ENCODE data around the gene ROBO1.

Gene ROBO1

GRCh38 chr3:79297245-79297960 is 470.4 kb downstream of the ROBO1 start:
- DNase-seq = no peak

- no peak for DNase-seq
Observed at GRCh38 chr3:79286882-79287281, 480.9 kb downstream of the ROBO1 start.

- no peak for DNase-seq
Observed at GRCh38 chr3:79285871-79286270, 481.9 kb downstream of the ROBO1 start.

DNA sequence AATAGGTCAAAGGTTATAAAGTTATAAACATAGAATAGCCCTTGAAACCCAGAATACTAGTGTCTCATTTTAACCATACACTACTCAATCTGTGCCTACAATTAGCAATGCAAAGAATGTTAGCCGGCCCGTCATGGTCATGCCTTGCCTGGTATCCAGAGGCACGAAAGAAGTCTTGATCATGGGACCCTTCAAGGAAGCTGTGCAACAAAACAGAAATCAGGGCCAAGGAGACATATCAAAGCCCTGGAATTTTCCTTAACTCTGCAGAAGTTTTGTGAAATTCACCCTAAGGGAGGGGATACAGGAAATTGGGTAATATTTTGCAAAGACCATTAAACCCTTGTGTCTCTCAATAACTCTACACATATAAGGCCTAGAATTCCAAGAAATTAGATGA is 482.4 kb downstream of the ROBO1 start:
- DNase-seq = no peak

DNA sequence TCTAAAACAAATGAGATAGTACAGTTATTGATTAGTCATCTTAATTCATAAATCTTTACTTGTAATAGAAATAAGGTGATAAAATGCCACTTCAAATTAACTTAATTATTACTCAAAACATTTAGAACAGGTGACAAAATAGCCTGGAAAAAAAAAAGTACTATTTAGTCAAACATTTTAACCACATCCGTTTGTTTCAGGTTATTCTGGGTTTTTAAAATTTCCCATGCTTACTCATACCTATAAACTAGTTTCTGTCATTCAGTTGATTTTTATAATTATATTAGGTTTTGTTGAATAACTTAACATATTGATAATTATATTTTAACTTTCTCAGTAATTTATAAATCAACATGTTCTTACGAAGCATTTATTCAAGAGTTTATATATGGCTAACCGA is 483.0 kb downstream of the ROBO1 start:
- DNase-seq = no peak

- DNase-seq = no peak
Observed at GRCh38 chr3:79278681-79279080, 489.1 kb downstream of the ROBO1 start.

- no peak for DNase-seq
Observed at GRCh38 chr3:79268422-79268821, 499.4 kb downstream of the ROBO1 start.

GRCh38 chr3:79264892-79265291 is 502.9 kb downstream of the ROBO1 start:
- DNase-seq = no peak

DNA sequence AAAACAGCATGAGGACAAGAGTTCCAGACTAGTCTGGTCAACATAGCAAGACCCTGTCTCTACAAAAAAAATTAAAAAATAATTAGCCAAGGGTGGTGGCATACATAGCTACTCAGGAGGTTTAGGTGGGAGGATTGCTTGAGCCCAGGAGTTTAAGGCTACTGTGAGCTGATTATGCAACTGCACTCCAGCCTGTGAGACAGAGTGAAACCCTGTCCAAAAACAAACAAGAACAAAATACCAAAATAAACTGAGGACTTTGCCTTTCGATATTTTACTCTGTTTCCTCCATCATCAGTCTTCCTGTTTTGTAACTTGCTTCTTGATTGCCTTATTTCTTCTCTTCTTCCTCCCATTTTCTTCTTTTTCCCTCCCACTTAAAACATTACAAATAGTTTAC is 504.4 kb downstream of the ROBO1 start:
- DNase-seq = no peak

- DNase-seq = no peak
Observed at GRCh38 chr3:79258479-79258878, 509.3 kb downstream of the ROBO1 start.

DNA sequence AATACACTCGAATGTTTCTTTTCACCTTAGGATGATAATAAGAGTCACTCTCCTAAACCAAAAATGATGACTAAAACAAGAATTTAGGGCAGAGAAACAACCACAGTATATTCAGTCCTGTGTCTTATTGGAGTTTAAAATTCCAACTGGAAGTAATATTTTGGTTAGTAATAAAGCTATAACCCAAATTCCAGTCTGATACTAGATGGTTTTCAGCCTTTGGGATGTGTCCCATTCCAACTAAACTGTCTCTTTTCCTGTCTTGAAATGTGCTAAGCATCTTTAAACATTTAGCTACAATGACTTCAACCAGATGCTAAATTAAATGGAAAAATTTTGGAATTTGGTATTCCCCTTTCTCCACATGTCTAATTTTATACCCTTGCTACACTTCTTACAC is 510.0 kb downstream of the ROBO1 start:
- no peak for DNase-seq

- no peak for DNase-seq
Observed at GRCh38 chr3:79255702-79256101, 512.1 kb downstream of the ROBO1 start.

GRCh38 chr3:79255292-79255691 is 512.5 kb downstream of the ROBO1 start:
- DNase-seq = no peak

DNA sequence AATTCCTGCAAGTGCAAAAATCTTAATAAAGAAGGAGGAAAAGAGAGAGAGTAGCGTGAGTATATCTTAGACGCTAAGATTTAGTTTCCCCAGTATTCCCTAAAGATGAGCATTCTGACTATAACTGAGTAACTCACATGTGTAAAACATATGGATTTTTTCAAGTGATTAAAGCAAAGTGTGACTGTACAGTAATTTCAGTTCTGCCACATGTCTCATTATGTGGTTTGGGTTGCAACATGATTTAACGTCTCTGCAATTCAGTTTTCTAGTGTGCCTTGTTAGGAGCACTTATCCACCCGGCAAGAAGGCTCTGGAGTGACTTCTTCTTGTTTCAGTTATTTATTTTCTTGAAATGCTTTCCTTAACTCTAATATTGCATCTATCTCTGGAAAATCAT is 514.1 kb downstream of the ROBO1 start:
- no peak for DNase-seq

DNA sequence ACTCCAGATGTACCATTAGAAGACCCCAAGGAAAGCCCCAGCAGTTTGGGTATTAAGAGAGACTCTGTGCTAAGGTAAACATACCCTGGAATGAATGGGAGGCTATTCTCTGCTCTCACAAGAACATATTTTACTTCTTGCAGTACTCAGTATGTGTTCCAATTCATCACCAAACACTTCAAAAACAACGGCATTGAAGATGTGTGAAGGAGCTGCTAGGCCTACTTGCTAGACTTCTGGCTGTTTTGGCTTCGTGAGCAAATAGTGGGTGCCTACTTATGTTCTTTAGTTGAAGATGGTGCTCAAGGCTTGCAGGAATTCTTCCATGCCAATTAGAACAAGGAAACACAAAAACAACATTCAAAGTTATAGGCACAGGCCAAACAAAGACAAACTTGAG is 514.5 kb downstream of the ROBO1 start:
- no peak for DNase-seq

GRCh38 chr3:79250746-79251145 is 517.1 kb downstream of the ROBO1 start:
- no peak for DNase-seq

GRCh38 chr3:79249701-79250100 is 518.1 kb downstream of the ROBO1 start:
- DNase-seq = no peak

DNA sequence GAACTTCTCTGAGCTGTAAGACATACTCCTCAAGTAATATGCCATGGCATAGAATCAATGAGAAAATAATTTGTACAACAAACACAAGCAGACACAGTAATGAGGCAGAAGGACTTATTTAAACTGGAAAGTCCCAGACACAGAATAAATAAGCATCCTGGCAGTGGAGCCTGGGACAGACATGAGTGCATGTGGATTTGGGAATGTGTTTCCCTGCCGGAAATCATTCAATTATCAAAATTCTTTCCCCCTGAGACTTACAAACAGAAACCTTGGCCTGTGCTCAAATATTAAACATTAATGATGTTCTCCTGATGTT is 520.1 kb downstream of the ROBO1 start:
- no peak for DNase-seq

DNA sequence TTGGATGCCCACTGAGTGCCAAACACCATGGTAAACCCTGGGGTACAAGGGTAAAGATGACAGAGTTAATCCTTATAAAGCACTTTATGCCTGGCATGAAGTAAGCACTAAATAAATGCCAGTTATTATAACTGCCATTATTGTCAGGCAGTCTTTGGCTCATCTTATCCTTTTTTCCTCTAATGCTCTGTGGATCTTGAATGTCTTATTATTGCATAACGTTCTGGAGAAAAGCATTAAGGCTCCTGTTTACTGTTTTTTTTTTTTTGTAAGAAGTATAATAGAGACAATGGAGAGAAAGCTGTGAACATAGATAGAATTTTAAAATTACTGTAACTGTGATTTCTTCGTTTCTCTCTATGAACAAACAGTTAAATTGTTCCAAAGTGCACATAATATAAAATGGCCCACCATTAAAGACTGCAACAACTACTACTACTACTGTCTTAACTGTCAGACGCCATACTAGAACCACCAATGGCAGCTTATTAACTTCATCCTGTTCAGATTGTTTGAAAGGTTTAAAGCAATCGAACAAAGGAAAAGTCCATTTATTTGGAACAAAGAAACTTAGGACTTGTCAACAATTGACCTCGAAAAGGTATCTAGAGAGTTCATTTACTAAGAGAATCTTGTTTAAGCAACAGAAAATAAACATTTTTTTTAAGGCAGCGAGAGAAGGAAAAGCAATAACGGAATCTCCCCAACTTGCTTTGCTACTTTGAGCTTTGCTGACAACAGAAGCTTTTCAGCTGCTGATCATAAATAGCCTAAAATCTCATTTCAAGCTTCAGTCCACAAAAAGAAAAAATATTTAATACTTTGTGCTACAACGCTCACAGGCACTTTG is 520.7 kb downstream of the ROBO1 start:
- DNase-seq = no peak

GRCh38 chr3:79245284-79246138 is 522.3 kb downstream of the ROBO1 start:
- DNase-seq = no peak

DNA sequence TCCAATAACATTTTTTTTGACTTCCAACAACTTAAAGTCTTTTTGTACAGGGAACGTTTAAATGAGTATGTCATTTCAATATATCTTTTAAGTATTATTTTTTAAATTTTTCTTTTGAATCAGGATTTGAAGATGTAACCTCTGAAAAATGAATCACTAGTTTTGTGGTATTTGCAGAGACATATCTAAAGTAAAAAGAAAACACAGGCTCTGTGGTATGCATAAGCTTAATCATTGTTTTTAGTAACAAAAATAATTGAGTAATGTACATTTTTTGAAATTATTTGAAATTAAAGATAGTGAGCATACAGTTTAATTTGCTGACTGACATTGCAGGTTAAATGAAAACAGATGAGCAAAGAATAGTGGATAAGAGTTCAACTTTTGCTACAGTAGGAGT is 531.3 kb downstream of the ROBO1 start:
- no peak for DNase-seq

DNA sequence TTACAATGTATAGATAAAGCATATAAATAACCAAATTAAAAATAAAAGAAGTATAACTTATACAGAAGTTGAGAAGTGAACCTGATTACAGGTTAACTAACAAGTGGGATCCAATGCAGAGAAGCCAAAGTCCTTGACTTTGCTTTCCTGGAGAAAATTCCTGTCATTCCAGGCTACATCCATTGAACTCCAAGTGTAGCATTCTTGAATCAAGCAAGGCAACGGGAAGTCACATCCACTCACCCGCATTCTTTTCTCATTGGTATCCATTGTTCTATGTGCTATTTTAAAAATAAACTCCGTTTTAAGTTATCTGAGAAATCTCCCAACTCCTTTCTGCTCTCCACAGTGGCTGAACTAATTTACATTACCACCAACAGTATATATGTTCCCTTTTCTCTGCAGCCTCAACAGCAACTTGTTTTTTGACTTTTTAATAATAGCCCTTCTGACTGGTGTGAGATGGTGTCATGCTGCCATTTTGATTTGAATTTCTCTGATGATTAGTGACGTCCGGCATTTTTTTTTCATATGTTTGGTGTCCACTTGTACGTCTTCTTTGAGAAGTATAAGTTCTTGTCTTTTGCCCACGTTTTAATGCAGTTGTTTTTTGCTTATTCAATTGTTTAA is 534.3 kb downstream of the ROBO1 start:
- DNase-seq = no peak

GRCh38 chr3:79230266-79230665 is 537.5 kb downstream of the ROBO1 start:
- DNase-seq = no peak
